Measurements from ENCODE around the gene TNRC6A. TPM values are rescaled to one million over a fixed set of nuclear protein-coding genes. Genes with fewer than 3 reads are reported as not detected.

The TNRC6A gene
- total and polyA plus RNA-seq, 10 of the 15 experiments (the other 5 are each of a cell fraction or from before 2014, with no cell fraction given): 4.6 to 41.3 (median 29.7) TPM

GRCh38 chr16:24694931-24695330 is 34.5 kb upstream of the TNRC6A start:
- DNase-seq (ENCODE audit: low read depth, low spot score): no peak
- ChIA-PET POLR2A (no interaction called here), CTCF (interaction anchor here (1.3 kb wide), 1 partner anchor 12 kb away, joined by 3 read pairs; no protein-coding TSS in a partner anchor), RAD21 (ENCODE audit: unreplicated experiment) (no interaction called here), SMC1A (ENCODE audit: uncharacterized antibody, unreplicated experiment) (no interaction called here)
- H2AFZ ChIP-seq (ENCODE audit: control insufficient read depth, low read depth, low read length): no peak overlapping the region
- H4K20me1 ChIP-seq (ENCODE audit: control insufficient read depth, insufficient read depth): no peaks in the 10 kb centered on the region
- FAIRE-seq: no peak
- no peaks in the 10 kb centered on the region for H3K9me3 ChIP-seq (replicated peaks; ENCODE audit: control insufficient read depth, insufficient read depth, low read length)
- no peak overlapping the region for H3K4me2 ChIP-seq (ENCODE audit: control insufficient read depth, insufficient read depth)
- no TSS peak for BruUV-seq (replicated peaks)
- no peaks in the 10 kb centered on the region for H3K4me1 ChIP-seq (ENCODE audit: control insufficient read depth, insufficient read depth, low read length)
- H3K9ac ChIP-seq (ENCODE audit: control insufficient read depth, insufficient read depth, low read length): no peak overlapping the region
- H3K27me3 ChIP-seq (replicated peaks in 1 of 2; ENCODE audit: control insufficient read depth in 2 of 2, insufficient read depth in 2 of 2, low read length in 1 of 2): no peaks in the 10 kb centered on the region
- no peaks in the 10 kb centered on the region for H3K79me2 ChIP-seq (ENCODE audit: control insufficient read depth, insufficient read depth, low read length)
- no peak overlapping the region for H3K27ac ChIP-seq (ENCODE audit: control insufficient read depth, insufficient read depth)
- intact Hi-C loops (cut with micrococcal nuclease; ENCODE audit: unreplicated experiment): no loop called here
- in situ Hi-C loops (cut with MboI): no loop called here
- no peak for ATAC-seq
- 40% methylated on average over 5 of the region's 5 CpGs for WGBS (ENCODE audit: insufficient coverage, insufficient replicate concordance, low lambda C conversion rate, missing lambda C conversion rate)
- no peak overlapping the region for H3K4me3 ChIP-seq
- H3K36me3 ChIP-seq (ENCODE audit: control insufficient read depth in 2 of 2, insufficient read depth in 2 of 2, low read length in 1 of 2): no peaks in the 10 kb centered on the region
- no peak for TF ChIP-seq IRF5 (IDR thresholded peaks at IDR 0.05; ENCODE audit: borderline replicate concordance)
- no peak for TF ChIP-seq NFYB (IDR thresholded peaks at IDR 0.05; ENCODE audit: insufficient read depth, low read depth, low read length)
- TF ChIP-seq, protein P1, sequence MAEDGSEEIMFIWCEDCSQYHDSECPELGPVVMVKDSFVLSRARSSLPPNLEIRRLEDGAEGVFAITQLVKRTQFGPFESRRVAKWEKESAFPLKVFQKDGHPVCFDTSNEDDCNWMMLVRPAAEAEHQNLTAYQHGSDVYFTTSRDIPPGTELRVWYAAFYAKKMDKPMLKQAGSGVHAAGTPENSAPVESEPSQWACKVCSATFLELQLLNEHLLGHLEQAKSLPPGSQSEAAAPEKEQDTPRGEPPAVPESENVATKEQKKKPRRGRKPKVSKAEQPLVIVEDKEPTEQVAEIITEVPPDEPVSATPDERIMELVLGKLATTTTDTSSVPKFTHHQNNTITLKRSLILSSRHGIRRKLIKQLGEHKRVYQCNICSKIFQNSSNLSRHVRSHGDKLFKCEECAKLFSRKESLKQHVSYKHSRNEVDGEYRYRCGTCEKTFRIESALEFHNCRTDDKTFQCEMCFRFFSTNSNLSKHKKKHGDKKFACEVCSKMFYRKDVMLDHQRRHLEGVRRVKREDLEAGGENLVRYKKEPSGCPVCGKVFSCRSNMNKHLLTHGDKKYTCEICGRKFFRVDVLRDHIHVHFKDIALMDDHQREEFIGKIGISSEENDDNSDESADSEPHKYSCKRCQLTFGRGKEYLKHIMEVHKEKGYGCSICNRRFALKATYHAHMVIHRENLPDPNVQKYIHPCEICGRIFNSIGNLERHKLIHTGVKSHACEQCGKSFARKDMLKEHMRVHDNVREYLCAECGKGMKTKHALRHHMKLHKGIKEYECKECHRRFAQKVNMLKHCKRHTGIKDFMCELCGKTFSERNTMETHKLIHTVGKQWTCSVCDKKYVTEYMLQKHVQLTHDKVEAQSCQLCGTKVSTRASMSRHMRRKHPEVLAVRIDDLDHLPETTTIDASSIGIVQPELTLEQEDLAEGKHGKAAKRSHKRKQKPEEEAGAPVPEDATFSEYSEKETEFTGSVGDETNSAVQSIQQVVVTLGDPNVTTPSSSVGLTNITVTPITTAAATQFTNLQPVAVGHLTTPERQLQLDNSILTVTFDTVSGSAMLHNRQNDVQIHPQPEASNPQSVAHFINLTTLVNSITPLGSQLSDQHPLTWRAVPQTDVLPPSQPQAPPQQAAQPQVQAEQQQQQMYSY (CRISPR knock-in tag; IDR thresholded peaks at IDR 0.05): no peak
- no peak for TF ChIP-seq POLR2AphosphoS2 (IDR thresholded peaks at IDR 0.05; ENCODE audit: low read depth, low read length)
- TF ChIP-seq, protein P2, sequence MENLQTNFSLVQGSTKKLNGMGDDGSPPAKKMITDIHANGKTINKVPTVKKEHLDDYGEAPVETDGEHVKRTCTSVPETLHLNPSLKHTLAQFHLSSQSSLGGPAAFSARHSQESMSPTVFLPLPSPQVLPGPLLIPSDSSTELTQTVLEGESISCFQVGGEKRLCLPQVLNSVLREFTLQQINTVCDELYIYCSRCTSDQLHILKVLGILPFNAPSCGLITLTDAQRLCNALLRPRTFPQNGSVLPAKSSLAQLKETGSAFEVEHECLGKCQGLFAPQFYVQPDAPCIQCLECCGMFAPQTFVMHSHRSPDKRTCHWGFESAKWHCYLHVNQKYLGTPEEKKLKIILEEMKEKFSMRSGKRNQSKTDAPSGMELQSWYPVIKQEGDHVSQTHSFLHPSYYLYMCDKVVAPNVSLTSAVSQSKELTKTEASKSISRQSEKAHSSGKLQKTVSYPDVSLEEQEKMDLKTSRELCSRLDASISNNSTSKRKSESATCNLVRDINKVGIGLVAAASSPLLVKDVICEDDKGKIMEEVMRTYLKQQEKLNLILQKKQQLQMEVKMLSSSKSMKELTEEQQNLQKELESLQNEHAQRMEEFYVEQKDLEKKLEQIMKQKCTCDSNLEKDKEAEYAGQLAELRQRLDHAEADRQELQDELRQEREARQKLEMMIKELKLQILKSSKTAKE (IDR thresholded peaks at IDR 0.05; ENCODE audit: low read depth, poor library complexity, severe bottlenecking): no peak
- TF ChIP-seq, protein P3, sequence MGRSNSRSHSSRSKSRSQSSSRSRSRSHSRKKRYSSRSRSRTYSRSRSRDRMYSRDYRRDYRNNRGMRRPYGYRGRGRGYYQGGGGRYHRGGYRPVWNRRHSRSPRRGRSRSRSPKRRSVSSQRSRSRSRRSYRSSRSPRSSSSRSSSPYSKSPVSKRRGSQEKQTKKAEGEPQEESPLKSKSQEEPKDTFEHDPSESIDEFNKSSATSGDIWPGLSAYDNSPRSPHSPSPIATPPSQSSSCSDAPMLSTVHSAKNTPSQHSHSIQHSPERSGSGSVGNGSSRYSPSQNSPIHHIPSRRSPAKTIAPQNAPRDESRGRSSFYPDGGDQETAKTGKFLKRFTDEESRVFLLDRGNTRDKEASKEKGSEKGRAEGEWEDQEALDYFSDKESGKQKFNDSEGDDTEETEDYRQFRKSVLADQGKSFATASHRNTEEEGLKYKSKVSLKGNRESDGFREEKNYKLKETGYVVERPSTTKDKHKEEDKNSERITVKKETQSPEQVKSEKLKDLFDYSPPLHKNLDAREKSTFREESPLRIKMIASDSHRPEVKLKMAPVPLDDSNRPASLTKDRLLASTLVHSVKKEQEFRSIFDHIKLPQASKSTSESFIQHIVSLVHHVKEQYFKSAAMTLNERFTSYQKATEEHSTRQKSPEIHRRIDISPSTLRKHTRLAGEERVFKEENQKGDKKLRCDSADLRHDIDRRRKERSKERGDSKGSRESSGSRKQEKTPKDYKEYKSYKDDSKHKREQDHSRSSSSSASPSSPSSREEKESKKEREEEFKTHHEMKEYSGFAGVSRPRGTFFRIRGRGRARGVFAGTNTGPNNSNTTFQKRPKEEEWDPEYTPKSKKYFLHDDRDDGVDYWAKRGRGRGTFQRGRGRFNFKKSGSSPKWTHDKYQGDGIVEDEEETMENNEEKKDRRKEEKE (IDR thresholded peaks at IDR 0.05): no peak
- TF ChIP-seq TBL1XR1 (IDR thresholded peaks at IDR 0.05; ENCODE audit: low read depth, low read length): no peak
- TF ChIP-seq, protein P4, sequence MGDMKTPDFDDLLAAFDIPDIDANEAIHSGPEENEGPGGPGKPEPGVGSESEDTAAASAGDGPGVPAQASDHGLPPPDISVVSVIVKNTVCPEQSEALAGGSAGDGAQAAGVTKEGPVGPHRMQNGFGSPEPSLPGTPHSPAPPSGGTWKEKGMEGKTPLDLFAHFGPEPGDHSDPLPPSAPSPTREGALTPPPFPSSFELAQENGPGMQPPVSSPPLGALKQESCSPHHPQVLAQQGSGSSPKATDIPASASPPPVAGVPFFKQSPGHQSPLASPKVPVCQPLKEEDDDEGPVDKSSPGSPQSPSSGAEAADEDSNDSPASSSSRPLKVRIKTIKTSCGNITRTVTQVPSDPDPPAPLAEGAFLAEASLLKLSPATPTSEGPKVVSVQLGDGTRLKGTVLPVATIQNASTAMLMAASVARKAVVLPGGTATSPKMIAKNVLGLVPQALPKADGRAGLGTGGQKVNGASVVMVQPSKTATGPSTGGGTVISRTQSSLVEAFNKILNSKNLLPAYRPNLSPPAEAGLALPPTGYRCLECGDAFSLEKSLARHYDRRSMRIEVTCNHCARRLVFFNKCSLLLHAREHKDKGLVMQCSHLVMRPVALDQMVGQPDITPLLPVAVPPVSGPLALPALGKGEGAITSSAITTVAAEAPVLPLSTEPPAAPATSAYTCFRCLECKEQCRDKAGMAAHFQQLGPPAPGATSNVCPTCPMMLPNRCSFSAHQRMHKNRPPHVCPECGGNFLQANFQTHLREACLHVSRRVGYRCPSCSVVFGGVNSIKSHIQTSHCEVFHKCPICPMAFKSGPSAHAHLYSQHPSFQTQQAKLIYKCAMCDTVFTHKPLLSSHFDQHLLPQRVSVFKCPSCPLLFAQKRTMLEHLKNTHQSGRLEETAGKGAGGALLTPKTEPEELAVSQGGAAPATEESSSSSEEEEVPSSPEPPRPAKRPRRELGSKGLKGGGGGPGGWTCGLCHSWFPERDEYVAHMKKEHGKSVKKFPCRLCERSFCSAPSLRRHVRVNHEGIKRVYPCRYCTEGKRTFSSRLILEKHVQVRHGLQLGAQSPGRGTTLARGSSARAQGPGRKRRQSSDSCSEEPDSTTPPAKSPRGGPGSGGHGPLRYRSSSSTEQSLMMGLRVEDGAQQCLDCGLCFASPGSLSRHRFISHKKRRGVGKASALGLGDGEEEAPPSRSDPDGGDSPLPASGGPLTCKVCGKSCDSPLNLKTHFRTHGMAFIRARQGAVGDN (IDR thresholded peaks at IDR 0.05): no peak
- no peak for TF ChIP-seq MEF2A (IDR thresholded peaks at IDR 0.05; ENCODE audit: insufficient read depth, low read depth, low read length)
